K562 (cell line): ENCODE results near the gene PSMC1. TPM values are rescaled to one million over a fixed set of nuclear protein-coding genes. Genes with fewer than 3 reads are reported as not detected.

Experiments used
- CHD4 ChIP-seq: fragments of 200-600 bp; sonication (generic); IDR thresholded peaks from 3 replicates; pipeline ENCODE4 v1.6.1; 2012; ENCODE audit warnings: low read depth, mild to moderate bottlenecking, mixed read lengths, low read length, inconsistent platforms; ENCODE audit not compliant: insufficient read depth, insufficient replicate concordance, poor library complexity, severe bottlenecking
- ETV1 ChIP-seq: fragments of 450-650 bp; conservative IDR thresholded peaks from 2 replicates; pipeline ENCODE4 v1.6.1; 2016; ENCODE audit warnings: missing genetic modification characterization, control low read depth, low read depth, missing compliant biosample characterization
- HNRNPLL ChIP-seq: fragments of 200-400 bp; formaldehyde crosslinking; IDR thresholded peaks from 2 replicates; pipeline ENCODE4 v1.6.1; 2017; ENCODE audit warnings: low read length, low read depth, mild to moderate bottlenecking; ENCODE audit not compliant: poor library complexity, severe bottlenecking
- SAFB2 ChIP-seq: fragments of 200-400 bp; formaldehyde crosslinking; IDR thresholded peaks from 2 replicates; pipeline ENCODE4 v1.6.1; 2018; ENCODE audit warnings: borderline replicate concordance, low read length, low read depth, moderate library complexity; ENCODE audit not compliant: severe bottlenecking
- SMAD1 ChIP-seq: fragments of 150-350 bp; IDR thresholded peaks from 2 replicates; pipeline ENCODE4 v1.6.1; 2014; ENCODE audit warnings: low read length, low read depth; ENCODE audit not compliant: partially characterized antibody
- SP1 ChIP-seq: sonication (generic); formaldehyde crosslinking; IDR thresholded peaks from 2 replicates; pipeline ENCODE4 v1.8.1; 2022; ENCODE audit warnings: mild to moderate bottlenecking, missing genetic modification reagents
- TAF1 ChIP-seq: IDR thresholded peaks from 2 replicates; pipeline ENCODE4 v1.6.1; 2011; ENCODE audit warnings: mild to moderate bottlenecking, low read length, moderate library complexity; ENCODE audit not compliant: insufficient read depth, control insufficient read depth, severe bottlenecking; ENCODE audit errors: extremely low read depth
- U2AF1 ChIP-seq: fragments of 200-400 bp; formaldehyde crosslinking; optimal IDR thresholded peaks from 2 replicates; pipeline ENCODE3; 2017; ENCODE audit warnings: mild to moderate bottlenecking, low read depth, low read length, moderate library complexity
- WHSC1 ChIP-seq: IDR thresholded peaks from one replicate; pipeline ENCODE4 v1.6.1; 2012; ENCODE audit warnings: low read length, control low read depth, inconsistent platforms
- YBX1 ChIP-seq: fragments of 450-650 bp; IDR thresholded peaks from 2 replicates; pipeline ENCODE4 v1.7.1; 2016; ENCODE audit warnings: mild to moderate bottlenecking
- YY1 ChIP-seq, 3 experiments: IDR thresholded peaks; 2 replicates each; pipeline ENCODE4 v1.6.1; 2011; ENCODE audit warnings: low read length in 2 of 3, mild to moderate bottlenecking in 2 of 3, moderate library complexity in 2 of 3, borderline replicate concordance in 1 of 3, control low read depth in 1 of 3, low read depth in 1 of 3; ENCODE audit not compliant: insufficient read depth in 3 of 3, insufficient replicate concordance in 2 of 3, control insufficient read depth in 1 of 3, insufficient read length in 1 of 3; ENCODE audit errors: extremely low read depth in 1 of 3
- ZNF3 ChIP-seq: fragments of 250-450 bp; sonication (Bioruptor Pico); IDR thresholded peaks from 2 replicates; pipeline ENCODE4 v1.5.0; 2021; ENCODE audit warnings: mild to moderate bottlenecking, moderate library complexity
- ZNF407 ChIP-seq: fragments of 450-650 bp; IDR thresholded peaks from 2 replicates; pipeline ENCODE4 v1.6.1; 2016; ENCODE audit warnings: low read depth
- ZNF583 ChIP-seq: fragments of 250-450 bp; sonication (Bioruptor Pico); IDR thresholded peaks from 2 replicates; pipeline ENCODE4 v1.4.0; 2020
- polyA plus RNA-seq, 8 experiments: library from polyadenylated mRNA; depleted of rRNA in 4 of 8; stranded (reverse) in 5 of 8; unstranded in 3 of 8; fragments of >200 nt; fragmentation: Nextera tagmentation in 2 of 8; fragmentation: Illumina TruSeq in 1 of 8; extraction: Ambion mirVana in 2 of 8; extraction: Trizol in 1 of 8; gene quantifications; 2 replicates each; pipeline versions ENCODE4 v1.2.1 to v1.2.3, GENCODE V29; 2011 to 2014; ENCODE audit warnings: inconsistent platforms in 1 of 8, missing spikeins in 1 of 8
- total RNA-seq, 7 experiments: library from RNA; depleted of rRNA in 6 of 7; stranded (reverse); fragments of >200 nt in 6 of 7; fragmentation: Illumina TruSeq in 2 of 7; extraction: Trizol in 2 of 7; gene quantifications; 2 replicates each; pipeline versions ENCODE4 v1.2.1 to v1.2.3, GENCODE V29; 2011 to 2021; ENCODE audit warnings: low replicate concordance in 1 of 7

The PSMC1 gene
- total and polyA plus RNA-seq, 9 of the 15 experiments (the other 6 are each of a cell fraction or from before 2014, with no cell fraction given) = 87.8 to 276 (median 165) TPM

GRCh38 chr14:90256354-90257131 lies at the start of gene PSMC1 (continued):
- TF ChIP-seq ZNF407 = peak; percentile 94
- TF ChIP-seq TAF1 = peak; percentile 85
- TF ChIP-seq CHD4 = no peak
- TF ChIP-seq YBX1 = no peak
- no peak for TF ChIP-seq ZNF583 (CRISPR knock-in tag)
- TF ChIP-seq SAFB2 = no peak
- no peak for TF ChIP-seq ZNF3
- no peak for TF ChIP-seq U2AF1
- peak in 2 of 3 experiments; percentile 50 to 83 for TF ChIP-seq YY1 (IDR thresholded peaks at IDR 0.05; ENCODE audit: borderline replicate concordance in 1 of 3, control insufficient read depth in 1 of 3, extremely low read depth in 1 of 3, insufficient read depth in 3 of 3, insufficient read length in 1 of 3, insufficient replicate concordance in 2 of 3, low read depth in 1 of 3, low read length in 2 of 3)
- peak; percentile 42 for TF ChIP-seq SMAD1
- TF ChIP-seq WHSC1 = no peak
- no peak; the same call in 1 of the 2 replicates for TF ChIP-seq SP1 (CRISPR knock-in tag)
- peak; percentile 61 for TF ChIP-seq HNRNPLL
- peak; percentile 78 for TF ChIP-seq ETV1 (tag)
